ENCODE results near the gene AADAT.

Gene AADAT

DNA sequence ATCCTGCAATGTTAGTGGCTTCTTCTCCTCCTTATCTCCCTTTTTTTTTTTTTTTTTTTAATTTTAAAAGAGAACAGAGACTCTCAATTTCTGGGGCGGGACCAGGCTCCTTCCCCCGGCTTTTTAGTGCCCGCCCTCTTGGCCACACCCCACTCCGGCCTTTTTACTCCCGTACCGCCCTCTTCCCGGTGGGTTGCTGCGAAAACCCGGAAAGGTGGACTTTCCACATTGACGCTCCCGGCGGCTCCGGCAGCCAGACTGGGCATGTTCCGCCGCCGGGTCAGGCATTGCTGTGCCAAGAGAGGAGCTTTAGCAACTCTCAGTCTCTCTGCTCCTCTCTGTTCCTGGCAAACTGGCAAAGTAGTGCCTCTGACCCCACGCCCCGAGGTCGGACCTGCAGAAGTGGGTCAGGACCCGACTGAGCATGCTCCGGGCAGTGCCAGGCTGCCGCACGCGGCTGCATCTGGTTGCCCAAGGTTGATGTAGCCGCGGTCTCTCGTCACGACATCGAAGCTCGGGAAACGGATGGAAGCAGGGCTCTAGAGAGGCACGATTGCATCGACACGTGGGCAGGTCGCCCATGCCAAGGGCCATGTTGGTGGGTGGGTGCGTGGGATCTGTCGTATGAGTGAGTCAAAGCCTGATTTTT, 62.5 kb downstream of the AADAT start:
- peak; percentile 89 for DNase-seq

- DNase-seq, result peak; percentile 72
These were observed 63.3 kb downstream of the AADAT start, which contains the start of gene MFAP3L for GRCh38 chr4:170026253-170027021. Gene MFAP3L (minus strand): TSS chr4:170026395. CDS start chr4:170005877, 20,518 bp downstream.

DNA sequence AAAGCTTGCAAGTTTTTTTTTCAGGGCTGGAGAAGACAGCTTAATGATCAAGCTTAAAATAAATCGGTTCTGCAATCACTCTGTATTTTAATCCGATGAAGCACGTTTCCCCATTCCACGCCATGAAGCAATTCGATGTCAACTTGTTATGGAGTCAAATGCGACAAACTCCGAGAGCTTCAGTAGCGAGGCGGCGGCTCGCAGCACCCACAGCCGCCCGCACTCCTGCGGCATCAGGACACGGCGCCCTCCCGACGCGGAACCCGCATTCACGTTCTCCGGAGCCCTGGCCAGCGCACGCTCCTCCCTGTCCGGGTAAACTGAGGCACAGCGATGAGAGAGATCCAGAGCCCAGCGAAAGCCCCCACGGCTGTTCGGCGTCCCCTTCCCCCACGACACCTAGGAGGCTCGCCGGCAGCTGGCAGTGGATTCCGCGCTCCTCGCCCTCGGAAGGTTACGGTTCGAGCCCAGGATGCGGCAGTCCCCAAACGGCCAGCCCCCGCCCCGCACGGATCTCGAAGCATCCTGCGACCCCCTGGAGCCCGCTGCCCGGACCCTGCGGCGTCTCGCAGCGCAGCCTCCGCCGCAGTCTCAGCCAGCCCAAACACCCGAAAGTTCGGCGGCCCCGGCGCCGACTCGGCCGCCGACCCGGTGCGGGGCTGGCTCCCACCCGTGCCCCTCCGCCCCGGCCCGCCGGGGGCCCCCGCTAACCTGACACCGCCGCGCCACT, 64.1 kb downstream of the AADAT start:
- DNase-seq, result no peak

- DNase-seq, result no peak
These were observed 67.5 kb downstream of the AADAT start for GRCh38 chr4:170022211-170022610.

GRCh38 chr4:170017252-170017651, 72.5 kb downstream of the AADAT start:
- DNase-seq, result no peak

- DNase-seq, result no peak
These were observed 74.5 kb downstream of the AADAT start for GRCh38 chr4:170015285-170015684.

GRCh38 chr4:170014359-170015011, 75.3 kb downstream of the AADAT start:
- DNase-seq, result no peak

DNA sequence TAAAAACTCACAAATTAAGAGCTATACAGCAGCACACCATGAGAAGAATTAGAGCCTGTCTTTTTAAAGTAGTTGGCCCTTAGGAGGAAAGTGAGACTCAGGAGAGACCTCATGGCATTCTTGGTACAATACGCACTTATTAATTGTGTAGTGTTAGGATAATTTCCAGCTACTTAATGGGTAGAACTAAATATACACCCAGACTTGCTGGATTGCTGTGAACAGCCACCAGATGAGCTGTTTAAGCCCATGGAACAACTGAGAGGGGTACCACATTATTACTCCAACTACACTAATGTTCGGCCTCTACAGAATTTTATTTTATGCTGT, 77.2 kb downstream of the AADAT start:
- no peak for DNase-seq

DNA sequence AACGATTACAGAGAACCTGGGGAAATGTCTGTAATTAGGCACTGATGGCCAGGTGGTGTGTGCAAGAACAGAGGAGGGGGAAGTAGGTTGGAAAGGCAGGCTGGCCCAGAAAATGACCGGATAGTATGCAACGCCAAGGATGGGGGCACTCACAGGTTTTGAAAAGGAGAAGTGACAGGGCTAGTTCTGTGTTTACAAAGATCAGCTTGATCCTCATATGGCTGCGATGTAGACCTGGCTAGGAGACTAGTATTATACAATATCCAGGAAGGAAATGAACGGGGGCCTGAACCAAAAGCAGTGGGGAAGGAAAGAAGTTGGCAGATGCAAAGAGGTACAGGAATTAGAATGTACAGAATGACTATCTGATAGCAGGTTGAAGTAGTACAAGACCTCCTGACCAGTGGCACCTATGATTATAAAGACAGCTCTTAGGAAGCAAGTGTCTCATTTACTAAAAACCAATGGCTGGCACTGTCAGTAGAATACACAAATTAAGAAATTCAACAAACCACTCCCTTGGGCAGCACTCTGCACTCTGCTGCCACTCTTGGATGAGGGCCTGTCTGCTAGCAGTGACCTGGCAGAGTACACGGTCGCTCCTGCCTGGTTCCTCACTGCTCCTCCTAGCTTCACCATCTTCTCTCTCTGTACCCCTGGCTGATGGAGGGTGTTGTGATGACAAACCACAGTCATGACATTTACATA, 77.7 kb downstream of the AADAT start:
- no peak for DNase-seq
